GM19463 (cell line): ENCODE measurements around the gene PRSS12.

Source experiments
- ATAC-seq: cut with Tn5 transposase; IDR thresholded peaks from one replicate; pipeline ENCODE4 v1.9.1; 2021; ENCODE audit warnings: mild to moderate bottlenecking, moderate library complexity; ENCODE audit not compliant: unreplicated experiment

Gene PRSS12

GRCh38 chr4:118356731-118357130, 3.9 kb upstream of the PRSS12 start:
- no peak for ATAC-seq

DNA sequence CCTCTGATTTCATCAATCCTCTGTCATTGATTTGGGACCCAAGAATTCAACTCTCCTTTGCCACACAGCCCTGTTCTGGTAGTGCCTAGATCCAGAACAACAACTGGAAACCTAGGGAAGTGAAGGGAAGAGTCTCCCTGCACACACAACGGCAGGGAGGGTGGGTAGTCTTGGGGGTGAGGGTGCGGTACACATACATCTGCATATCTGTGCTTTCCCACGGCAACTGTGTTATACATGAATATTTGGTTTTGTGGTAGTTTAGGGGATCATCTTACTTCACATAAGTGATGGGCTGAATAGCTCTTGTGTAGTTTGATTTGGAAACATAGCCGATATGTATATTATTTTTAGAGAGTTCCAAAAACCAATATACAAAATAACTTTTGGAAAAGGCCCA, 3.3 kb upstream of the PRSS12 start:
- ATAC-seq = no peak

GRCh38 chr4:118354913-118355312, 2.1 kb upstream of the PRSS12 start:
- ATAC-seq = no peak

DNA sequence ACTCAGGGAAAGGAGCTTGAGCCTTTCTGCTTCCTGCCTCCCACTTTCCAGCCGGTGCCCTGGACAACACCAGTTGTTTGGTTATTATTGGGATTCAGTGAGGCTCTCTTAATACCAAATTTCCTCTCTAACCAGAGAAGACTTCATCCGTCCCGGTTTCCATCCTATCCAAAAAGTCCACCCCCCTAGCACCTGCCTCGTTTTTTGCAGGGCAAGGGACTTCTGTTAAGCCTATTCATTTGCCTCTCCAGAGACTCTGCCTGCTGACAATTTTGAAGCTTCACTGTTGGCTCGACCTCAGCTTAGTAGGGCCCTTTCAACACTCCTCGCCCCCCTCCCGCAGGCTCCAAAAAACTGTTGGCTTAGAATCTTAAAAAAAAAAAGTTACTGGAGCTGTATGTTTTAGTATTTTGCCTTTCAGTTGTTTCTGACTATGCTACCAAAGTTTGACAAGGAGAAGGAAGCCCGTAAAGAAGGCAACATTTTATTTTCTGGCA, 779 bp upstream of the PRSS12 start:
- no peak for ATAC-seq

GRCh38 chr4:118351851-118352827, 664 bp downstream of the PRSS12 start:
- peak; percentile 12 for ATAC-seq

DNA sequence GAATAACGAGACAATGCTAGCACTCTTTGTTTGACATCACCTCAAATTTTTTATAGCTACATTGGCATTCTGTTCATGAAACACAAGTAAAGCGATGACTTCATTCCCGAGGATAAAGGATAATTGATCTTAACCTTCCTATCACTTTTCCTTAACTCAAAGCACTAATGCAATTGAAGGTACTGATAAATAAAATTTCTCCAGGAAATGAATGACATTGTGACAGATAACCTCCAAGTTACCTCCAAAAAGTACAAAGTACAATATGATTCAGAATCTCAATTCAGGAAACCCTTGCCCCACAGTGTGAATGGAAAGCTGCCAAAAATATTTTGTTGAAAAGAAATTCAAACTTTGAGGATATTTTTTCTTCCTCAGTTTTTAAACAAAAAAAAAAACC, 1.8 kb downstream of the PRSS12 start:
- no peak for ATAC-seq

DNA sequence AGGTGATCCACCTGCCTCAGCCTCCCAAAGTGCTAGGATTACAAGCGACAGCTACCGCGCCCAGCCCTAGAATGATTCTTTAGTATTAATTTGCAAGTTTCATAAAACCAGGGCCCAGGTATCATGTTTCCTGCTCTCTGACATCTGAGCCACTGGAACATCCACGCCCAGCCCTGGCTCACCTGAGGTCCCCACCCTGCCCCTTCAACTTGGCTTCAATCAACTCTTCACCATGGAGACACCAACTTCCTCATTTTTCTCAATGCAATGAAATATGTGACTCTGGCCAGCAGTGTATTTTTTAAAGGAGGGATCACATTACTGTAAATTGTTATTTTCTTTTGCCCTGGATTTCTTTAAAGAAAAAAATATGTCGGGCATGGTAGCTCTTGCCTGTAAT, 3.9 kb downstream of the PRSS12 start:
- ATAC-seq = no peak

DNA sequence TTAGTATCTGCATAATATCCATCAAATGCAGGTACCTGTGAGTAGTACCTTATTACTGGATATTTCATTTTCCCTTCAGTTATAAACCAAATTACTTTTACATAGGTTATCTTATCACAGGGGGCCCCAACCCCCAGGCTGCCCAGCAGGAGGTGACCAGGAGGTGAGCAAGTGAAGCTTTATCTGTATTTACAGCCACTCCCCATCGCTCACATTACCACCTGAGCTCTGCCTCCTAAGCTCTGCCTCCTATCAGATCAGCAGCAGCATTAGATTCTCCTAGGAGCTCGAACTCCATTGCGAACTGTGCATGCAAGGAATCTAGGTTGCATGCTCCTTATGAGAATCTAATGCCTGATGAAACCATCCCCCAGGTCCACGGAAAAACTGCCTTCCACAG, 6.3 kb downstream of the PRSS12 start:
- no peak for ATAC-seq

- ATAC-seq = no peak
Observed at GRCh38 chr4:118345813-118346212, 7.0 kb downstream of the PRSS12 start.

- no peak for ATAC-seq
Observed at GRCh38 chr4:118344801-118345200, 8.0 kb downstream of the PRSS12 start.

DNA sequence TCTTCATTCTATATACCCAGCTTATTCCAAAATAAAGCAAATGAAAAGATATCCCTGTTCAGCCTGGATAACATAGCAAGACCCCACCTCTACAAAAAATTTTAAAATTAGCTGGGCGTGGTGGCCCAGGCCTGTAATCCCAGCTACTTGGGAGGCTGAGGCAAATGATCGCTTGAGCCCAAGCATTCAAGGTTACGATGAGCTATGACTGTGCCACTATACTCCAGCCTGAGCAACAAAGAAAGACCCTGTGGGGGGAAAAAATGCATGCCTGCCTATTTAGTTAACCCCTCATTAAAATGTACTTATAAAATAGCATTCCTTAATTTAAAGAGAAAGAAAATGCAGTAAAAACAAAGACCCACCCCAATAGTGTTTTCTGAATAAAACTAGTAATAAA, 9.3 kb downstream of the PRSS12 start:
- no peak for ATAC-seq

DNA sequence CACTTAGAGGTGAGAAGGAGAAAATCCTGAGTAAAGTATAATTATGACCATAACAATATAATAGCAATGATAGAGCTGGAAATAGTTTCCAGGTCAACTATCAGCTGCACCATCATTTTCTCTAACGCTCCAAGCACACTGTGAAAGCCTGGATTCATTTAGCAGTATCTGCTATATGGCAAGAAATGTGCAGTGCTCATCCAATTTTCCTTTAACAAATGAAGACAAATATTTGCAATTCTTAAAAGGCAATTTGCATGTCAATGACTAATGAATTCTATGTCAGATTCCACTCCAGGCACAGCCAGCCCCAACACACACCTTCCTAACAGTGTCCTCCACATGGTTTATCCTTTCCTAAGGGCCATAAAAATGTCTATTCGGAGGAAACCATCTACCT, 12.7 kb downstream of the PRSS12 start:
- no peak for ATAC-seq

- ATAC-seq = no peak
Observed at GRCh38 chr4:118338981-118339765, 13.6 kb downstream of the PRSS12 start.

DNA sequence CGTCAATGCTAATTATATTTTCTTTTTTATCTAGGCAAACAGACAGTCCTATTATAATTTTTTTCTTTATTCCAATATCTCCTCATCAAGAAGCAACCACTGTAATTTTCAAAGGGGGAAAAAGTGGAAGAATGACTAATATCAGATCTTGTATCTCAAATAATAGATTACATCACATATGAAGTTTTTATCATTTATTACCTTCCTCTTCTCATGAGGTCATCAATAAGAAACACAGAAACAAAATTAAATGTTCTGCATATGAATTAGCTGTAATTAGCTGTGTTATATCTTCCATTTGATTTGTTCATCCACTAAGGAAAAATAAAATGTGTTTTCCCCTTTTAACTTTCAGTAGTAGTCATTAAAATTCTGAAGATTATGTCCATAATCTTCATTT, 14.3 kb downstream of the PRSS12 start:
- ATAC-seq = no peak

GRCh38 chr4:118337954-118338353, 14.8 kb downstream of the PRSS12 start:
- peak; percentile 56 for ATAC-seq

- ATAC-seq = no peak
Observed at GRCh38 chr4:118335774-118336173, 17.0 kb downstream of the PRSS12 start.

- no peak for ATAC-seq
Observed at GRCh38 chr4:118335324-118335723, 17.5 kb downstream of the PRSS12 start.

DNA sequence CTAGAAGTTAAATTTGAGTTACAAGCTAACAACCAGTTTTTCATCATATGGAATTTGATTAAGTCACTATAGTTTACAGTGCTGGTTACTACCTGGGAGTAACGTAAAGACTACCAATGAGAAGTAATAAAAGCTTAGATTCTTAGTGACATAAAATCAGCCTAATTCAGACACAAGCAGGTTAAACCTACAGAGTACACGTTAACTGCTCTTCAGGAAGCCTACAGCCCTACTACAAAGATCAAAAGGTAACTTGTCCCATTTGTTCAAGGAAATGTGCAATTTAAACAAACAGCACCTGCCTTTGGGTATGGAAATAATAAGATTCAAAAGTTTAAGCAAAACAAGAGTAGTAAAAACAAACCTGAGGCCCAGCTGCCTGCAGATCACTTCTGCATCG, 21.5 kb downstream of the PRSS12 start:
- ATAC-seq = no peak

- ATAC-seq = no peak
Observed at GRCh38 chr4:118329849-118330248, 23.0 kb downstream of the PRSS12 start.

DNA sequence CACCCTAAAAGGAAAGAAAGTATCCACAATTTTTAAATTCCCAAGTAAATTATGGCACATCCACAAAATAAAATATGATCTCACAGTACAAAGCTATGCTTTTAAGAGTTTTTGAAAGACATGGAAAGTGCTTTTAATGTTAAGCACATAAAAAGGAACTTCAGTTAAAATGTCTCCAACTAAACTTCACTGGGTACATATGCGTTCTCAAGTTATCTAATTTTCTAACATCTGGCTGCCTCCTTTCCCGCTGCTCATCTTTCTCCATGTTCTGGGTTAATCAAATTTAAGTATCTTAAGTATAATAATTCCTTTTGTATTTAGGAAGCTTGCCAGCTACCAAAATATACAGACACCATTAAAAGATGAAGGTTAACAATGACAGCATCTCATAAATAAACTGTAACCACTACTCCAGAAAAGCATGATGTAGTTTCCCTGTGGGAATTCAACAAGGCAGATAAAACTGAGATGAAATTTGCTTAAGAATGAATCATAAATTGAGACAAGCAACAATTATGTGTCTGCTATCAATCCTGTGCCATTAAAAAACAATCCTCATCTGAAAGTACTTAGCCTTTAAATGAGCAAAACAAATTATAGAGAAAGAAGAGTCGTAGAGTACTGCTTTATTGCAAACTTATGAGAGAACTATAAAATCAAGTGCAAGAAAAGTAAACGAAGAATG, 25.1 kb downstream of the PRSS12 start:
- no peak for ATAC-seq

GRCh38 chr4:118326585-118326984, 26.2 kb downstream of the PRSS12 start:
- no peak for ATAC-seq
